Measurements from ENCODE around the gene ESD.

DNA sequence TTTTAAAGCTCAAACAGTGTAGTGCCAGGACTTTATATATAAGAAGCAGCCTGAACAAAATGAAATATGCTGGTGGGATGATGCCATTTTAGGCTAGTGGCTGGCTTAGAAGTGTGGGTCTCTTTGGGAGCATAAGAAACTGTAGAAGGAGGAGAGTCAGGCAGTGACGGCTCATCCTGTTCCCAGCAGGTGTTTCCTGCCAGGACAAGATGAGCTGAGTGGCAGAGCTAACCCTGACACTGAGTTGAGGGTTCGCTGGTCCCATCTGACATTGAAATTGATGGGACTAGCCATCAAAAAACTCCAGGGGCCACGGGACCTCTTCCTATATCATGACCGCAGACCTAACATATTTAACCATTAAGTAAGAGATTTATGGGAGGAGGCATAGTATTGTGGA, 51.3 kb downstream of the ESD start:
- TF ChIP-seq, protein P1, sequence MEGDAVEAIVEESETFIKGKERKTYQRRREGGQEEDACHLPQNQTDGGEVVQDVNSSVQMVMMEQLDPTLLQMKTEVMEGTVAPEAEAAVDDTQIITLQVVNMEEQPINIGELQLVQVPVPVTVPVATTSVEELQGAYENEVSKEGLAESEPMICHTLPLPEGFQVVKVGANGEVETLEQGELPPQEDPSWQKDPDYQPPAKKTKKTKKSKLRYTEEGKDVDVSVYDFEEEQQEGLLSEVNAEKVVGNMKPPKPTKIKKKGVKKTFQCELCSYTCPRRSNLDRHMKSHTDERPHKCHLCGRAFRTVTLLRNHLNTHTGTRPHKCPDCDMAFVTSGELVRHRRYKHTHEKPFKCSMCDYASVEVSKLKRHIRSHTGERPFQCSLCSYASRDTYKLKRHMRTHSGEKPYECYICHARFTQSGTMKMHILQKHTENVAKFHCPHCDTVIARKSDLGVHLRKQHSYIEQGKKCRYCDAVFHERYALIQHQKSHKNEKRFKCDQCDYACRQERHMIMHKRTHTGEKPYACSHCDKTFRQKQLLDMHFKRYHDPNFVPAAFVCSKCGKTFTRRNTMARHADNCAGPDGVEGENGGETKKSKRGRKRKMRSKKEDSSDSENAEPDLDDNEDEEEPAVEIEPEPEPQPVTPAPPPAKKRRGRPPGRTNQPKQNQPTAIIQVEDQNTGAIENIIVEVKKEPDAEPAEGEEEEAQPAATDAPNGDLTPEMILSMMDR (IDR thresholded peaks at IDR 0.05) = no peak
- no peak for TF ChIP-seq POLR2A (IDR thresholded peaks at IDR 0.05)
